Coronary artery (tissue), 2 donors: ENCODE data around the gene TPSAB1.

Experiments
- DNase-seq: peaks from one replicate; pipeline ENCODE4 v3.0.0-alpha.2; 2017; ENCODE audit warnings: low spot score
- H3K27ac ChIP-seq, 2 donors: fragments of 200-600 bp; sonication (generic); one replicate each; pipeline ENCODE4 v1.5.1; 2016 to 2019
- H3K4me3 ChIP-seq: fragments of 200-600 bp; sonication (generic); 2 replicates; pipeline ENCODE4 v1.5.1; 2016; ENCODE audit warnings: mild to moderate bottlenecking, moderate library complexity
- TF ChIP-seq, protein P1 (sequence below): fragments of 200-600 bp; sonication (generic); IDR thresholded peaks from one replicate; pipeline ENCODE4 v1.5.1; 2019; ENCODE audit warnings: antibody characterized with exemption

TPSAB1 gene

GRCh38 chr16:1211451-1212268, 28.8 kb upstream of the TPSAB1 start:
- H3K27ac ChIP-seq: no peak overlapping the region
- no peak for DNase-seq
- TF ChIP-seq, protein P1, sequence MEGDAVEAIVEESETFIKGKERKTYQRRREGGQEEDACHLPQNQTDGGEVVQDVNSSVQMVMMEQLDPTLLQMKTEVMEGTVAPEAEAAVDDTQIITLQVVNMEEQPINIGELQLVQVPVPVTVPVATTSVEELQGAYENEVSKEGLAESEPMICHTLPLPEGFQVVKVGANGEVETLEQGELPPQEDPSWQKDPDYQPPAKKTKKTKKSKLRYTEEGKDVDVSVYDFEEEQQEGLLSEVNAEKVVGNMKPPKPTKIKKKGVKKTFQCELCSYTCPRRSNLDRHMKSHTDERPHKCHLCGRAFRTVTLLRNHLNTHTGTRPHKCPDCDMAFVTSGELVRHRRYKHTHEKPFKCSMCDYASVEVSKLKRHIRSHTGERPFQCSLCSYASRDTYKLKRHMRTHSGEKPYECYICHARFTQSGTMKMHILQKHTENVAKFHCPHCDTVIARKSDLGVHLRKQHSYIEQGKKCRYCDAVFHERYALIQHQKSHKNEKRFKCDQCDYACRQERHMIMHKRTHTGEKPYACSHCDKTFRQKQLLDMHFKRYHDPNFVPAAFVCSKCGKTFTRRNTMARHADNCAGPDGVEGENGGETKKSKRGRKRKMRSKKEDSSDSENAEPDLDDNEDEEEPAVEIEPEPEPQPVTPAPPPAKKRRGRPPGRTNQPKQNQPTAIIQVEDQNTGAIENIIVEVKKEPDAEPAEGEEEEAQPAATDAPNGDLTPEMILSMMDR: no peak
- no peak overlapping the region for H3K4me3 ChIP-seq

DNA sequence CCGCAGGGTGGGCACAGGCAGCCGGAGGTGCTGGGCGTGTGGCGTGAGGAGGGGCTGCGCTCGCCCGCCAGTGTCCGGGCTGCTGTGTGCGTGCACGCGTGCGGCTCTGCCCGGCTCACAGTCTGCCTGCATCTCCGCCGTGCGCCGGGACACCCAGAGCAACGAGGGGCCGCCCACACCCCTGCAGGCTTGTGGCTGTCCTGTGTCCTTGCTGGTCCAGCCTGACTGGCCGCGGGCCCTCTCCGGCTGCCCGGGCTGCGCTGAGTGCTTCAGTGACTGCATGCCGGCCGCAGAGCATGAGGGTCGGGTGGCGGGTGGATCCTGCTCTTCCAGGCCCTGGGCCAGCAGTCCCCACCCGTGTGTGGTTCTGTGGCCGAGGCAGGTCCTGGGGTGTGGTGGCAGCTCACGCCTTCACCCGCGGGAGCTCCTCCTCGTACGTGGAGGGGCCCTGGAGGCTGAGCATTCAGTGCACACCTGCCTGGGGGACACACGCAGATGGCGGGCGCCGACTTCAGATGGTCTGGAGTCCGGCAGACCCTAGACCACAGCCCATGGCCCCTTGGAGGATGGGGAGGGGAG, 27.8 kb upstream of the TPSAB1 start:
- no peak overlapping the region for H3K4me3 ChIP-seq
- DNase-seq: no peak
- TF ChIP-seq, protein P1: no peak
- no peak overlapping the region for H3K27ac ChIP-seq

DNA sequence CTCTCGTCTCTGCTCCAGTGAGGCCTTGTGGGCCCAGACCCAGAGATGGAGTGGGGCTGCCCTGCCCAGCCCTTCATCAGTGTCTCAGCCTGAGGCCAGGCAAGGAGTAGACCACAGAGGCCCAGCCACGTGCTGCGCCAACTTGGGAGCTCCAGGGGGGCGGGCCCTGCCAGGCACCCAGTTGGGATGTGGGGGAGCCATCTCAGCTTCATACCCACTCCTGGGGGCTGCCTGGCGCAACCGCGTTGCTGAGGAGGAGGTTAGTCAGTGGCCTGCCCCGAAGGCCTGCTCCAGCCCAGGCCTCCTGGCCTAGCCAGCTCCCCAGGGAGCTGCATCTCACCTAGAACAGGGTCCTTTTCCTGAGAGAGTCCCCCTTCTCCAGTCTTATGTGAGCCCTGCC, 27.3 kb upstream of the TPSAB1 start:
- no peak for DNase-seq
- no peak overlapping the region for H3K27ac ChIP-seq
- H3K4me3 ChIP-seq: no peak overlapping the region
- TF ChIP-seq, protein P1: no peak

DNA sequence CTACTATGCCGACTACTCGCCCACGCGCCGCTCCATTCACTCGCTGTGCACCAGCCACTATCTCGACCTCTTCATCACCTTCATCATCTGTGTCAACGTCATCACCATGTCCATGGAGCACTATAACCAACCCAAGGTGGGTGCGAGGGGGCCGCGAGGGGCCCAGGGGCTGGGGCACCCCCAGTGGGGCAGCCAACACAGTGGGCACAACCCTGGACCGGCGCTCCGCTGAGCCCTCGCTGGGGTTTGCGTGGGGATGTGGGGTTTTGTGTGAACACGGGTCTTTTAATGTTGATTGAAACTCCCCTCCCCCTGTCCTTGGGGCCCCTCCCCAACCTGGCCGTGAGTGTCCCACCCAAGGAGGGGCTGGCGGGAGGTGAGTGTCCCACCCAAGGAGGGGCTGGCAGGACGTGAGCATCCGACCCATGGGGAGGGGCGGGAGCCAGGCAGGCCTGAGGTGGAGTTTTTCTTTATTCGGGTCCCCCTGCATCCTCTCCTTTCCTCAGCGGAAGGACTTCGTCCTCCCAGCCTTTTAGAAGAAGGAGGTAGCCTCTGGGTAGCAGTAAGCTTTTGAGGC, 26.6 kb upstream of the TPSAB1 start:
- H3K4me3 ChIP-seq: no peak overlapping the region
- TF ChIP-seq, protein P1: no peak
- DNase-seq: no peak
- H3K27ac ChIP-seq: no peak overlapping the region

GRCh38 chr16:1214719-1215118, 25.8 kb upstream of the TPSAB1 start:
- Histone ChIP-seq H3K27ac (no peak overlapping the region), H3K4me3 (no peak overlapping the region)
- DNase-seq: no peak
- TF ChIP-seq, protein P1: no peak

DNA sequence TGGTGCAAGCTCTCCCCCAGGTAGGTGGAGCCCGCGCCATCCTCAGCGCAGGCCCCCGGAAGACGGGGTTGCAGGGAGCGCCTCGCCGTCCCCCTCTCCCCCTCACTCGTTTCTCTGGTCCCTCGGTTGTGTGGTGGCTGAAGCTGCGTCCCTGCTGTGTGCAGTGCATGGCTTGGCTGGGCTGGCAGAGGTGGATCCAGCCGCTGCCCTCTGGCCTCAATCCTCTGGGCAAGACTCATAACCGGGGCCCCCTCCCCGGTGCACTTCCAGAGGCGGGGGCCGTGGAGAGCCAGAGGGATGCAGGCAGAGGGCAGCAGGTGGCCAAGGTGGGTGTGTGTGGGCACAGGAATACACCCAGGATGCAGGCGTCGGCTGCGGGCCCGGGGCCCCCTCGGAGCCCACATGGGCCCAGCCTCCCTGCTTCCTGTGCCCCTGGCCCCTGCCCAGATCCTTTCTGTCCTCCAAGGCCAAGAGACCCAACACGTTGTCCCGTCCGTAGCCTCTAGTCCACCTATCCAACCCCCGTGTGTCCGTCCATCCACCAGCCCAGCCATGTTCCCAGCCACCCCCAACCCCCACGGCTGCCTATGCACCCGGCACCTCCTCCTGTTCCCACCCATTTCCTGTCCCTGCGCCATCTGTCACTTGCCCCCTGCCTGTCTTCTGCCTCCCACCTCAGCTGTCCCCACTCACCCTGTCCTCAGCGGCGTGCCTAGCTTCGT, 24.8 kb upstream of the TPSAB1 start:
- no peak for DNase-seq
- H3K4me3 ChIP-seq: no peak overlapping the region
- H3K27ac ChIP-seq: no peak overlapping the region
- TF ChIP-seq, protein P1: no peak
